GM12891 (cell line): ENCODE data around the gene RNU6-9.

Source experiments
- POLR2A ChIP-seq: IDR thresholded peaks from 2 replicates; pipeline ENCODE4 v1.6.1; 2011; ENCODE audit warnings: low read depth, low read length, control low read depth
- POLR2AphosphoS5 ChIP-seq: IDR thresholded peaks from 2 replicates; pipeline ENCODE4 v1.6.1; 2011; ENCODE audit warnings: low read depth, low read length, control low read depth

DNA sequence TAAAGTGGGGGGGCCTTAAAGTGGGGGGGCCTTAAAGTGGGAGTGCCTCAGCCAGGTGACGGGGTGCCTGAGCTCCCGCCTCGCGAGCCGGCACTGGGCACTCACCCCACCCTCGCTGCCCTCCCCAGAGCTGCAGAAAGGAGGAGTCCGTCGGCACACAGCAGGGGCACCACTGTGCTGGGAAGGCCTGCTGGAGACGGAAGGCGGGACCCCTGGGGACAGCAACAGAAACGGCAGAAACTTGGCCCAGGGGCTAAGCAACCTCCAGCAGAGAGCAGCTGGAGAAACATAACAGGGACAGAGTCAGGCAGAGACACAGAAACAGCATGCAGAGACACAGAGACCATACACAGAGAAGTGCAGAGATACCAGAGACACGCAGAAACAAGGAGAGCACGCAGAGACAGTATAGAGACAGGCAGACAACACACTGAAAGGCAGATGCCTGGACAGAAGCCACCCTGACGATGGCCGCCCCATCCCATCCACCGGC, 25.9 kb upstream of the RNU6-9 start:
- TF ChIP-seq POLR2A (no peak), POLR2AphosphoS5 (no peak)
